GM23338 (cell line): ENCODE measurements around the gene TMTC2.

Experiments used
- CTCF ChIP-seq, 2 experiments: fragments of 200-600 bp in 1 of 2; sonication (generic) in 1 of 2; conservative IDR thresholded peaks; 2 replicates each; pipeline versions ENCODE4 v1.5.1 to v1.6.1; 2016 to 2017; ENCODE audit warnings: antibody characterized with exemption in 2 of 2, low read depth in 2 of 2, mild to moderate bottlenecking in 2 of 2, moderate library complexity in 1 of 2
- EZH2 ChIP-seq: fragments of 200-600 bp; sonication (generic); IDR thresholded peaks from one replicate; pipeline ENCODE4 v1.8.0; 2017; ENCODE audit warnings: antibody characterized with exemption, mild to moderate bottlenecking, low read depth; ENCODE audit not compliant: unreplicated experiment
- EZH2phosphoT487 ChIP-seq: fragments of 200-600 bp; sonication (generic); IDR thresholded peaks from one replicate; pipeline ENCODE4 v1.8.1; 2018; ENCODE audit warnings: antibody characterized with exemption; ENCODE audit not compliant: unreplicated experiment
- POLR2AphosphoS5 ChIP-seq: IDR thresholded peaks from 2 replicates; pipeline ENCODE4 v1.6.1; 2016; ENCODE audit warnings: antibody characterized with exemption, low read depth
- STAT1 ChIP-seq: IDR thresholded peaks from one replicate; pipeline ENCODE4 v1.6.1; 2016; ENCODE audit warnings: antibody characterized with exemption; ENCODE audit not compliant: unreplicated experiment

- TF ChIP-seq STAT1 (no peak), EZH2phosphoT487 (no peak), CTCF (conservative IDR thresholded peaks at IDR 0.05; ENCODE audit: low read depth in 2 of 2) (no peak), EZH2 (no peak), POLR2AphosphoS5 (no peak)
These were observed 272.3 kb downstream of the TMTC2 start for GRCh38 chr12:82958966-82959365.
